HG03103 (cell line): ENCODE data around the gene LCN12.

Source experiments
- ATAC-seq: cut with Tn5 transposase; IDR thresholded peaks from one replicate; pipeline ENCODE4 v1.9.1; 2021; ENCODE audit warnings: low read depth; ENCODE audit not compliant: unreplicated experiment

LCN12 gene

DNA sequence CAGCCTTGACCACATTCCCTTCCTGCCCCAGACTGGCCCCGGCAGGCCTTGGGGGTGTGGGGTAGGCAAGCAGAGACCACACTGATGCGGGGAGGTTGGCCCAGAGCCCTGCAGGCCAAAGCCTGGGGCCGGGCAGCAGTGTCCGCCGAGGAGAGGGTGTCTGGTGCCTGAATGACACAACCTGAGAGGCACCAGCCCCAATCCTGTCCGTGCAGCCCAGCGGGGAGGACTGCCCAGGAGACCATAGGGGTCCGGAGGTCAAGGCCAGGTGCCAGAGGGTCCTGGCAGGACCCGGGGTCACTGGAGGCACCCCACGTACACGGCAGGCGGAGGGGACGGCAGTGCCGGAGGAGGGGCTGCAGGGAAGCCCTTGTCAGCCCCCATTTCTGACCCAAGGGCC lies 19.7 kb downstream of the LCN12 start:
- no peak for ATAC-seq

DNA sequence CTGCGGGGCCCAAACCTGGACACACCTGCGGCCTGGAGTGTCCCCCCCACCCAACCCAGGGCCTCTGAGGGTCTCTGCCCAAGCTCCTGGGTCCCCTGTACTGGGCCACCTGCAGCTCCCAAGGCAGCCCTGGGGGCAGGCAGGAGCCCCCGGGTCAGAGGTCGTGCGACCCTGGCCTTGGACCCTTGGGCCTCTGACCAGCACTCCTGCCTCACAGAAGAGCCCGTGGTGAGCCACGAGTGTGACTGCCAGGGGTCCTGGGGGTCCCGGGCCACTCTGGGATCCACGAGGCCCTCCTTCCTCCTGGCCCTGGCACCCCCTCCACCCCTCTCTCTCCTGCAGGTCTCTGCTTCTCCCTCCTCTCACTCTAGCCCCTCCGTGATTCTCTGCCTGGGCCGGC lies 20.3 kb downstream of the LCN12 start:
- ATAC-seq, result no peak

DNA sequence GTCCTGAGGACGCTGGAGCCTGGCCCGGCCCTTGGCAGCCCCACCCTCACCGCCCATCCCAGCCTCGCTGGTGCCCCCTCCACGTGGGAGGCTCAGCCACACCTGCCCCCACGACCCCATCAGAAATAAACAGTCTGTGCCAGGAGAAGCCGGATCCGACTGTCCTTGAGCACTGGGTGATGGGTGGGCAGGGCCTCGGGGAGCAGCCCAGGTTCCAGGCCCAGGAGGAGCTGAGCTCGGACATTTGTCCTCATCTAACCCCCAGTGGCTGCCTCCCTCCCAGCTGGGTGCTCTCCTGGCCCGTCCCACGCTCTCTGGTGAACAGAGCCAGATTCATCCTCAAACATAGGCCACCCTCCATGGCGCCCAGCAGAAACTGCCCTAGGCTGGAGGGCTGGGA lies 20.7 kb downstream of the LCN12 start:
- no peak for ATAC-seq

DNA sequence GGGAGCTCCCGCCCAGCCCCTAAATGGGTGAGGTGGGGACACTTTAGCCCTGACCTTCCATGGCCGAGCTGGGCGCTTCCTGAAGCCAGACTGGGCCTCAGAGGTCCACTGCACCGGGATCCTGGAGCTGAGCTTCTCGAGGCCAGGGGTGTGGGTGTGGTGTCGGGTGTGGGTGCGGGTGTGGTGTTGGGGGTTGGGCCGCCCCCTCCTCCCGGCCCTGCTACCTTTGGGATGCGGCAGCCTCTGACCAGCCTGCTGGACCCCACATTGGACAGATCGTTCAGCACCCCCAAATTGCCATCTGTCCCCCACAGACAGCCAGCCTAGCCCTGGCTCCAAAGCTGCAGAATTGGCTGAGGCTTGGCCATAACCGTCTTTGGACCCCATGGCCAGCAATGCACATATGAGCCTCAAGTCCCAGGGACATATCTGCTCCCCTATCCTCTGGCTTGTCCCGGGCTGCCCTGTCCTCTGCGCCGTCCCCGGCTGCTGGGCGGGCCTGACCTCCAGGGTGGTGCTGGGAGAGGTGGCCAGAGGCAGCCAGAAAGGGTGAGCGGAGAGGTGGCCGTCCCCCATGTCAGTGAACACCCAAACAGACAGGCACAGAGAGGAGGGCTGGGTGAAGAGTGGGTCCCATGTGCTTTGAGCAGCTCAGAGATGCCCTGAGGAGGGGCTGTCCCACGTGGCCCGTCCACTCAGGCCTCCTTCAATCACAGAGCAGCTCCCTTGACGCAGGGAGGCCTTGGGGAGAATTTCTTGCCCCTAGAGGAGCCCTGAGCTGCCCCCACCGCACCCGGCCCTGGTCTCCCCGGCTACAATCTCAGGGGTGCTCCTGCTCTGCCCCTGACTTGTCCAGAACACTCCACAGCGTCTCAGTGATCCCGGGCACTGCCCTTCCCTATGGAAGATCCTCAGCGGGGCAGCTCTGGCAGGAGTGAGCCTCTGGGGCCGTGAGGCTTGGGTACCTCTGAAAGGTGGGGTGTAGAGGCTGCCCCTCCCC lies 21.8 kb downstream of the LCN12 start:
- ATAC-seq, result no peak

GRCh38 chr9:136974817-136975535 lies 22.9 kb downstream of the LCN12 start:
- no peak for ATAC-seq

GRCh38 chr9:136975644-136976043 lies 23.6 kb downstream of the LCN12 start:
- no peak for ATAC-seq

DNA sequence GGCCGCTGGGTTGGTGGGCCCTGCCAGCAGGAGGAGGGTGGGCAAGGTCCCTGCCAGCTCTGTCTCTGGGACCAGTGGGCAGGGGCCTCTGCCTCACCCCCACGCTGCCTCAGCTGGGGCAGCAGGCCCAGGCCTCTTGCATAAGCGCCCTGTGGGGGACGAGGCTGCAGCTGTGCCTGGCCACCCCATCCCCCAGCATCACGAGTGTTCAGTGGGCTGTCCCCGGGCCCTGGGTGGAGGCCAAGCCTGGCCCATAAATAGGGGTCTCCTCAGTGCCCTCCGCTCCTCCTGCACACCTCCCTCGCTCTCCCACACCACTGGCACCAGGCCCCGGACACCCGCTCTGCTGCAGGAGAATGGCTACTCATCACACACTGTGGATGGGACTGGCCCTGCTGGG lies 25.1 kb downstream of the LCN12 start, which contains the start of gene PTGDS:
Gene PTGDS, plus strand, starts transcription at position 282 of the 400 bp plus-strand sequence. Its CDS starts 75 bp downstream, at position 357.
- ATAC-seq, result no peak

GRCh38 chr9:136977649-136978072 lies 25.6 kb downstream of the LCN12 start:
- ATAC-seq, result no peak

DNA sequence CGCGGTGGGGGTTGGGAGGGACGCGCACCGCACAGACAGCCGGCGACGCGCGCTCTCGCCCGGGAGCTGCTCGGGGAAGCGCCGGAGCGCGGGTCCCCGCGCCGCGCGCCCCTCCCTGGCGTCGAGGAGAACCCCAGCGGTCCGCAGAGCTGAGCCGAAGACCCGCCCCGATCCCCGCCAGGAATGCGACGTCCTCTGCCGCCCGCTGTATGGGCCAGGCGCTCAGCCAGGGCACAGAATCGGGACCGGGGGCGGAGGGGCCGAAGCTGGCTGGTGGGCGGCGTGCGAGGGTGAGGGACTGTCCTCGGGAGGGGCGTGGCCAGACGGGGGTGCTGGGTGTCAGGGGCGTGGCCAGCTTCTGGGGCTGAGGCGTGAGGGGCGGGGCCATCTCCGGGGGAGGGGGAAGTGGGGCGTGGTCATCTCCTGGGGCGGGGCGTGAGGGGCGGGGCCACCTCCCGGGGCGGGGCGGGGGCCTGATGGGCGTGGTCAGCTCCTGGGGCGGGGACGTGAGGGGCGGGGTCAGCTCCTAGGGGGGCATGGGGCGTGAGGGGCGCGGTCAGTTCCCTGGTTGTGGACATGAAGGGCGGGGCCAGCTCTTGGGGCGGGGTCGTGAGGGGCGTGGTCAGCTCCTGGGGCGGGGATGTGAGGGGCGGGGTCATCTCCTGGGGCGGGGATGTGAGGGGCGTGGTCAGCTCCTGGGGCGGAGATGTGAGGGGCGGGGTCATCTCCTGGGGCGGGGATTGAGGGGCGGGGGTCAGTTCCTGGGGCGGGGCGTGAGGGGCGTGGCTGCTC lies 26.2 kb downstream of the LCN12 start:
- no peak for ATAC-seq

GRCh38 chr9:136978865-136979544 lies 26.9 kb downstream of the LCN12 start:
- ATAC-seq, result no peak

DNA sequence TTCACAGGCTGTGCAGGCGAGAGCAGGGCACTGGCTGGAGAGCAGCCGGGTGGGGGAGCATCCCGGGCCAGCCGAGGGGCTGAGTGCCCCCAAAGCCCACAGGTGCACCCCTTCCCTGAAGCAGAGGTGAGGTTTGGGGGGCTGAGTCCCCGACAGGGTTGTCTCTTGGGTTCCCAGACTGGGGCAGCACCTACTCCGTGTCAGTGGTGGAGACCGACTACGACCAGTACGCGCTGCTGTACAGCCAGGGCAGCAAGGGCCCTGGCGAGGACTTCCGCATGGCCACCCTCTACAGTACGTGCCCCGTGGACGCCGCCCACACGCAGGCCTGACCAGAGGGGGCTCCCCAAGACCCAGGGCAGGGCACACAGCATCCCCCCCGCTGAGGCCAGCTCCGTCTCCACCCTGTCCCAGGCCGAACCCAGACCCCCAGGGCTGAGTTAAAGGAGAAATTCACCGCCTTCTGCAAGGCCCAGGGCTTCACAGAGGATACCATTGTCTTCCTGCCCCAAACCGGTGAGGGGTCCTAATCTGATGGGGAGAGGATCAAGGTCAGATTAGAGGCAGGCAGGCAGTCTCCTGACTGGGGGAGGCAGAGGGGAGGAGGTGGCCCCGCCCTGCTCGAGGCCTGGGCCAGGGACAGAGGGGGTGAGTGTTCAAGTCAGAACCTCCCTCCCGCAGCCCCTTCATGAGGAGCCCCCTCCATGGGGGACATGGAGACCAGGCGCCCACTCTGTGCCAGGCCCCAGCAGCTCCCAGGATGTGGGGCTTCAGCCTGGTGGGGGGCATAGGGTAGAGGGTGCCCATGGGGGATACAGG lies 27.9 kb downstream of the LCN12 start:
- ATAC-seq, result no peak

- no peak for ATAC-seq
Observed at GRCh38 chr9:136980669-136981478, 28.8 kb downstream of the LCN12 start.

DNA sequence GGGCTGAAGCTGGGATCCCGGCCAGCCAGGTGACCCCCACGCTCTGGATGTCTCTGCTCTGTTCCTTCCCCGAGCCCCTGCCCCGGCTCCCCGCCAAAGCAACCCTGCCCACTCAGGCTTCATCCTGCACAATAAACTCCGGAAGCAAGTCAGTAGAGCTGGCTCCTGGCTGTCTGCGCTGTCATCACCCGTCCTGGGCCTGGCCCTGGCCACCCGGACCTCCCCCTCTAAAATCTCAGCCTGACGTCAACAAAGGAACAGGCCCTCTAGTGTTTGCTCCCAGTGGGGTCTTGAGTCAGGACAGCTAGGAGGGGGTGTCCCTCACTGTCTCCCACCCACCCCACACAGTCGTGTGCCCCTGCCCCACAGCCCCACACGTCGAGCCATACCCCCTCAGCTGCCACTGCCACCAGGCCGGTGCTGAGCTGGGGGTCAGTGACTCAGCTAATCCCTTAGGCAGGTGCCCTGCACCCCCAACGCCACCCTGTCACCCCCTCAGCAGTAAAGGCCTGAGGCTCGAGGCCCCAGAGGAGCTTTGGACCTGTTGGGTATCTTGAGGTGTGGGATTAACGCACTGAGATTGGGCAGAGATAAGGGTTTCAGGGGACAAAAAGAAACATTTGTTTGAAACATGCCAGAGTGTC lies 29.6 kb downstream of the LCN12 start:
- ATAC-seq, result no peak

GRCh38 chr9:136982232-136983051 lies 30.4 kb downstream of the LCN12 start, which contains the start of gene LCNL1:
Gene LCNL1 (plus strand): TSS chr9:136982993. CDS start chr9:136983587, 594 bp downstream.
- ATAC-seq, result no peak

DNA sequence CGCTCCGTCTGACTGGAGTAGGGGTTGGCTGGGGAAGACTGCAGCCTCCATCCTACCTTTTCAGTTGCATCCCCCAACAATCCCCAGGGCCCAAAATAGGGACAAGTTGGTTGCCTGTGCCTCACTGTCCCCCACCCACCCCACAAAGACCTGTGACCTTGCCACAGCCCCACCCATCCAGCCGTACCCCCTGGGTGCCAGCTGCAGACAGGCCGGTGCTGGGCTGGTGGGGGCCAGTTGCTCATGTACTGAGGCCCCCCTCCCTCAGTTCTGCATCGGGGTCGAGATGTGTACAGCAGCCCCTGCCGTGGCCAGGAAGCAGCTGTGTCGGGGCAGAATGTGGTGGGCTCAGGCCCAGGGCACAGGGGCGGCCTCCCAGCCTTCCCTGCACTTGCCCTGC lies 31.1 kb downstream of the LCN12 start:
- no peak for ATAC-seq

DNA sequence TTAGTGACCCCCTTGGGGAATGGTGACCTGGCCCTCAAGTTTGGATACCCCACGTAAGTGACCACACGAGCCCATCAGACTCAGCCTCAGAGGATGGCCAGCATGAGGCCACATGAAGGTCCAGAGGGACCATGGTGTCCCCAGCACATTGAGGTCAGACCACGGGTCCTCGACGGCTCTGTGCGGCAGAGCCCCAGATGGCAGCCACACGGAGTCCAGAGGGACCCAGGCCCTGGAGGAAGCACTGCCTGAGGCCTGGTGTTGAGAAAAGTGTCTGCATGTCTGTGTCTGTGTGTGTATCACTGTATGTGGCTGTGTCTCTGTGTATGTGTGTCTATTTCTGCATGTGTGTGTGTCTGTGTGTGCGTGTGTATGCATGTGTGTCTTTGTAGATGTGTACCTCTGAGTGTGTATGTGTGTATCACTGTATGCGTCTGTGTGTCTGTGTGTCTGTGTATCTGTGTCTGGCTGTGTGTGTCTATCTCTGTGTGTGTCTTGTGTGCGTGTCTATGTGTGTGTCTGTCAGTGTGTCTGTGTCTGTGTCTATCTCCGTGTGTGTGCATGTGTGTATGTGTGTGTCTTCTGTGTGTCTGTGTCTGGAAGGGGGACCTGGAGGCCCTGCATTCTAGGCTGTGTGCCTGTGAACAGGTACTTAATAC lies 31.7 kb downstream of the LCN12 start:
- no peak for ATAC-seq
